Measurements from ENCODE around the gene FARSB.
A peak's percentile ranks its signal among the peaks of the same experiment; 100 is the strongest.
"Not testable (repeated sequence)": the region's sequence is repeated elsewhere in the genome, so short reads cannot be mapped to it uniquely, and the experiment has no call there.

FARSB gene

DNA sequence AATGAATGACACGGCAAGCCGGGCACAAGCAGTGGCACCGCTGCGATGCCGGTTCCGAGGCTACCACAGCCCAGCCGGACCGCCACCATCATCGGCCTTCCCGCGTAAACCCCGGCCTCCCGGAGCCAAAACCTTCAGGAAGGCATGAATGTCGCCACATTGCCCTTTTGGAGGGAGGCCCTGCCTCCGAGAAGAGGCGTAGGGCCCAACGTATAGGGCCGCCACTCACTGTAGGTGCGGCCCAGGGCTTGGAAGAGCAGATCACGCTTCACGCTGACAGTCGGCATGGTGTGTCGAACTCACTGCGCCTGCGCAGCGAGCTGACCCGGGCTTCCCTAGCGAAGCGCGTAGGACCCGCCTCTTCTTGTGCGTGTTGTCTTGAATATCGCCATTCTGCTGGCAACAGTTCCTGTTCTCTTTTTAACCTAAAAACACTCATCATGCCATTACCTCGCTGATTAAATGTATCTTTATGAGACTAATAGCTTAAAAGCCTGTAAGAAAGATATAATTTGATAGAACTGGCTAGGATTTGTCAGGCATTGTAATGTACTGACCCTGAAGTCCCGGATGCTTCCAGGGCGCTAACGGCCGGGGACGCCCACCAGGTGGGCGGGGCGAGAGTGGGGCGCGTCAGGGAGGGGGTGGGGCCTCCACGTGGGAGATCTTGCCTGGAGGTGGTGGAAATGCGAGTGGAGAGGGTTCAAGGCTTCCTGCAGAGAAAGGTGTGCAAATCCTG is at the start of gene FARSB:
TSS of gene FARSB (minus strand) at position 306 of the 739 bp plus-strand sequence. CDS start at position 287, 19 bp downstream.
- DNase-seq (ENCODE audit: low read depth in 2 of 2, low spot score in 1 of 2): peak; percentile 84 to 86

DNA sequence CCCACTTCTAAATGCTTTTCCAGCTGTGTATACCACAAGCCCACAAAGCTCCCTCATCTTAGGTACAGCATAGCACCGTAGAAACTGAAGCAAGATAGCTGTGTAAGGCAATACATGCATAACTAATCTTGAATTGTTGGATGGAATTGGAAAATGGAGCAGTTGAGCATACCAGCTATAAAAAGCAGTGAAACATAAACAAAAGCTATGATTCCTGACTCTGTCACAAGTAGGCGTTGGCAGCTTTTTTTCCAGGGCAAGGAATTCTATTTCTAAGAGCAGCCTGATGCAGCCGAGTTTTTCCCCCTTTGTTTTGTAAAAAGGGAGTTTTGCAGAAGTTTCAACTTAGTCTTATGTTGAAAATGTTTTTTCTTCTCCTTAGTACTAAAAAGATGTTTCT is 48.0 kb upstream of the FARSB start:
- DNase-seq (ENCODE audit: low read depth in 2 of 2, low spot score in 1 of 2): no peak

DNA sequence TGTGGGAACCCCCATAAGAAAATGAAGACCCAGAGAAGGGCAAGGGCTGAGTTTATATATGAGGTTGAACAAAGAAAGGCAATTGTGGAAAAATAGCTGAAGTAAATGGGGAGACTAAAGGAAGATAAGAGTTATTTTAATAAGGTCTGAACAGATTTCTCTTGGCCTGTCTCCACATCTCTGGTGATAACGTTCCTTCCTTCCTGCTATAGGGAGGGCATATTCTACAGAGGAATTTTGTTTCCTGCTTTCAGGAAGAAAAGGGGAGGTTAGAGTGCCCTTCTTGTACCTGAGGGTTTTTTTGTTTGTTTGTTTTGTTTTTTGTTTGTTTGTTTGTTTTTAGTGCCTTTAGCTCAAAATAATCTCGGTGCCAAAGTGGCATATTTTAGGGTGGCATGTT is 47.2 kb upstream of the FARSB start:
- DNase-seq (ENCODE audit: low read depth in 2 of 2, low spot score in 1 of 2): no peak

DNA sequence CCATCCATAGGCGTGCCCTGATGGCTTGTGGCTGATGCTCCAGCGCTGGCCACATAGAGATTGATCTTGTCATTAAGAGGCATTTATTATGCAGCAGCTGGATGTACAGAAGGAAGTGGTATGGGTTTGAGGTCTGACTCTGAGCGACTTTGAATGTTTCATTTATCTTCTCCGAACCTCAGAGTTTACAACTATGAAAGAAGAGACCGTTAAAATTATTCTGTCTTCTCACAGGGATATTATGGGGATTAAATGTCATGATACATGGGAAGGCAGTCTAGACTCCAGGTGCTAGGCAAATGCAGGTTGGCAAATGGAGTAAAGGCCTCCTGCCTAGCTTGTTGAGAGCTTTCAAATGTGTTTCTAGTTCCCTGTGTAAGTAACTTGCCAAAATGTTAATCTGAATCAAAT is 45.8 kb upstream of the FARSB start:
- DNase-seq (ENCODE audit: low read depth in 2 of 2, low spot score in 1 of 2): no peak

DNA sequence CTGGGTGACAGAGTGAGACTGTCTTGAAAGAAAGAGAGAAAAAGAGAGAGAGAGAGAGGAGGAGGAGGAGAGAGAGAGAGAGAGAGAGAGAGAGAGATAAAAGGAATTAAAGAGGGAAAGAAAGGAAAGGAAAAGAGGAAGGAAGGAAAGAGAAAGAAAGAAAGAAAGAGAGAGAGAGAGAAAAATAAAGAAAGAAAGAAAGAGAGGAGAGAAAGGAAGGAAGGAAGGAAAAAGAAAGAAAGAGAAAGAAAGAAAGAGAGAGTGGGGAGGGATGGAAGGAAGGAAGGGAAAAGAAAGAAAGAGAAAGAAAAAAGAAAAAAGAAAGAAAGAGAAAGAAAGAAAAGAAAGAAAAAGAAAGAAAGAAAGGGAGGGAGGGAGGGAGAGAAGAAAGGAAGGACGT is 45.3 kb upstream of the FARSB start:
- DNase-seq (ENCODE audit: low read depth in 2 of 2, low spot score in 1 of 2): no peak

DNA sequence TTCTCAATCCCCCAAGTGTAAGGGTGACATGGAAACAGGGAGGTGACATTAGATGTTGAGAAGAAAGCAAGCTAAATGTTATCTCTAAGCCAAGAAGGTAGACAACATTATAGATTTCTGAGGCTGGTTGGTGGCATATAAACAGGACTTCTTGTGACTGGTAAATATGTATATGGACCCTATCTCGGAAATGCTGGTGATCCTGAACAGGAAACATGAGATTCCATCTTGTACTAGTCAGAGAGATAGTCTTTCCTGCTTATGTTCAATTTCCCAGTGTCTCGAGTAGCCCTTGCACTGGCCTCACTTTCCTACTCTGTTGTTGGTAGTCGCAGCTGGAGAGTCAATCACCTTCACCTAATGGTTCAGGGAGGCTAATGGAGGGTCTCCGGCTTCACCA is 42.4 kb upstream of the FARSB start:
- DNase-seq (ENCODE audit: low read depth in 2 of 2, low spot score in 1 of 2): no peak

DNA sequence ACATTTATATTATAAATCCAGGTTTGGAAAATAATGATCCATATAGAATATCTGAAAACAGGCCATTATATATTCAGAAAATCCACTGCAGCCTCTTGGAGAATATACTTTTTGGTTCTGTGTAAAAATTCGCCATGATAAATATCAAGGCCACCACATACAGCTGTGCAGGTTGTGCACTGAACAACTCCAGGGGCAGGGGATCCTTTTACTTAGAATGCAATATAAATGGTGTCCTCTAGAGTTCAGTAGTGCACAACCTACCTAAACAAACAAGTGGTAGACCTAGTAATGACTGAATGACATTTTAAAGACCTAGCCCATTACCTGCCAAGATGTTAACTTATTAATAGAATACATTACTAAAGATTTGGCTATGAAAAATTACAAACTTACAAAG is 37.9 kb upstream of the FARSB start:
- DNase-seq (ENCODE audit: low read depth in 2 of 2, low spot score in 1 of 2): no peak

DNA sequence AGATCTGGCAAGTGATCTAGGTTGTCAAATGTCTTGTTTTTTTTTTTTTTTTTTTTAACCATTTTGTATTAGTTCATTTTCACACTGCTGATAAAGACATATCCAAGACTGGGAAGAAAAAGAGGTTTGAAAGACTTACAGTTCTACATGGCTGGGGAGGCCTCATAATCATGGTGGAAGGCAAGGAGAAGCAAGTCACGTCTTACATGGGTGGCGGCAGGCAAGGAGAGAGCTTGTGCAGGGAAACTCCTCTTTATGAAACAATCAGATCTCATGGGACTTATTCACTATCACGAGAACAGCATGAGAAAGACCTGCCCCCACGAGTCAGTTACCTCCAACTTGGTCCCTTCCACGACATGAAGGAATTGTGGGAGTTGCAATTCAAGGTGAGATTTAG is 37.5 kb upstream of the FARSB start:
- DNase-seq (ENCODE audit: low read depth in 2 of 2, low spot score in 1 of 2): not testable (repeated sequence)

DNA sequence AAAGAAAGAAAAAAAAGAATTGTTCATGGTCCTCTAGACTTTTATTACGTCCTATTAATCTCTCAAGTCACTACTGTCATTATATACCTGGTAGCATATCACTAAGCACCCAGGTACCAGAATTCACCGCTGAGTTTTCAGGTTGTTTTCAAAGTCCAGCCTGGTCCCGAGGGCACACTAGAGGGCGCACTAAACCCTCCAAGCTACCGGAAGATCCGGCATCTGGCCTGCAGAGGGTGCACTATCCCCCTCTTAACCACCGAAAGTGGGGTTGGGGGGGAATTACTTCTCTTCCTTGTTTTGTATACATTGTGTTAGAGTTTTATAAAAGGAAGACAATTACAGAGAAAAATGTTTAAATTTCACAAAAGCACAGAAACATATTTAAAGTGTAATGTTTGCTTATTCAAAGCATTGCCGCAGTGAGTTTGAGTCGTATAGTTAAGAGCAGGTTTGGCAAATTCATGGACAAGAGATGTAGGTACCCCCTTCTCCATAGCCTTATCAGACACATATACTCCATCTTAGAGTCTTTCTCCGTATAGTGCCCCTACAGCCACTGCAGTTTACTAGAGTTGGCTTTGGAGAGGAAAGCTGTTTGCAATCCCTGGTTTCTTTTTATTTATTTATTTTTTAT is 34.8 kb upstream of the FARSB start:
- DNase-seq (ENCODE audit: low read depth in 2 of 2, low spot score in 1 of 2): peak; percentile 39 to 40

DNA sequence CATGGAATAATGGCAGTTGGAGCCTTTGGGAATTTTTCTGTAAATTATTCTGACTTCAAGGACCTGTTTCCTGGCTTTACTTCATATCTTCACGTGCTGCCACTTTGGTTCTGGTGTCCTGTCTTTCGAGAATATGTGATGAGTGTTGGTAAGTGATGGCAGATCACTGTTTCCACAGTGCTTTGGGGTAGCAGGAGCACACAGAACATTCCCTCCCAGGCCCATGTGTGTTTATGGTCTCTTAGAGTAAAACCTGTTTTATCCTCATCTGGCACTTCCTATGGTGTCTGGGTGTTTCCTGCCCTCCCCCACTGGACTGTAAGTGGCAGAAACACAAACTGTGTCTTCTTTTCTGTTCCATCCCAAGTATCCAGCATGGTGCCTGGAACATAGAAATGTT is 33.4 kb upstream of the FARSB start:
- DNase-seq (ENCODE audit: low read depth in 2 of 2, low spot score in 1 of 2): no peak

DNA sequence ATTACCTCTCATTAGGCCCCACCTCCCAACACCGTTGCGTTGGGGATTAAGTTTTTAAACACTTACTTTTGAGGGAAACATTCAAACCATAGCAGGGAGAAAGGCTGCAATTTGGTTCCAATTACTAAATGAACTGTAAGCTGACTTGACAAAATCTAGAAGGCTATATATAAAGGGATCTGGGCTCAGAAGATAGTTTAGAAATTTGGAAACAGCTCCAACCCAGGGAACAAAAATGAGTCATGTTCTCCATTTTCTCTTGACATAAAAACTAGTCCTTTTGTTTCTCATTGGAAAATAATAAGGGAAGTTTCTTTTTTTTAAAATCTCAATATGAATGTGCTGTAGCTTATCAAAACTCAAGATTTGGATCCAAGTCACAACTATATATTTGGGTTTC is 33.0 kb upstream of the FARSB start:
- DNase-seq (ENCODE audit: low read depth in 2 of 2, low spot score in 1 of 2): no peak

DNA sequence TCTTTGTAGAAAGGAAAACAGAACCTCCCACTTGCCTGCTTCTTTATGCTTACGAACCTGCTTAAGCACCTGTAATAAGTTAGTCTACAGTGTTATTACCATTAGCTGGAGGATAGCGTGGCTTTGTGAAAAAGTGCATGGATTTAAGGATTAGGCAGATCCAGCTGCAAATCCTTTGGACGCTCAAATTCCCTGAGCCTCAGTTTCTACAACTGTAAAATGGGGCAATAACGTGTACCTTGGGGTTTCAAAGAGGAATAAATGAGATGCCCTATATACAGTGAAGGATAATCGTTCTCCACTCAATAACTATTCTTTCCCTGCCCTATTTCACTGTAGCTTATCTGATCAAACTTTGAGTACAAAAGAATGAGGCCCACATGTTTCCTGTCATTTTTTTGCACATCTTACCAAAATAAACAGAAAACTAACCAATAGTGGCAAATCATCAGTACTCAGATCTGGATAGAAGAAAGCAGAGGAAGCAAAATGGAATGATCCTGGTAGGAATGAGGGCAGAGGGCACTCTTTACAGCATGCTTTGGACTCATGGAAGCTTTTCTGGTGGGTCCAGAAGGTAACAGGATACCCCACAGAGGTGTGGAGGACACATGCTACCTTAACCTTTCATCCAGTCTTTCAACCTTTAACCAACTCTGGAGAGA is 30.3 kb upstream of the FARSB start:
- no peak for DNase-seq (ENCODE audit: low read depth in 2 of 2, low spot score in 1 of 2)

DNA sequence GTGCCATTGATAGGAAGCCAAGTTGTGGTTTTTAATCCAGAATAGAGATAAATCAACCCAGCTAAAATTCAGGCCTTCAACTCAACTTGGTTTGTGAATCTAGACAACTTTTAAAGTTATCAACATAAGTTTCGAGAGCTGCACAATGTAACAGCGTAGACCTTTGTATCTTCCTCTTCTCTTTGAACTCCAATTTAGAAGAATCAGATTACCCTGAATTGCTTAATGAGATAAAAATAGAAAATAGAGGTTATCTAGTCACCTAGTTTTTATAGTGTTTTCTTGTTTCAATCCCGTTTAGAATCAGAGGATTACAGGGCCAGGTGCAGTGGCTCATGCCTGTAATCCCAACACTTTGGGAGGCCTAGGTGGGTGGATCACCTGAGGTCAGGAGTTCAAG is 27.9 kb upstream of the FARSB start:
- DNase-seq (ENCODE audit: low read depth in 2 of 2, low spot score in 1 of 2): no peak

DNA sequence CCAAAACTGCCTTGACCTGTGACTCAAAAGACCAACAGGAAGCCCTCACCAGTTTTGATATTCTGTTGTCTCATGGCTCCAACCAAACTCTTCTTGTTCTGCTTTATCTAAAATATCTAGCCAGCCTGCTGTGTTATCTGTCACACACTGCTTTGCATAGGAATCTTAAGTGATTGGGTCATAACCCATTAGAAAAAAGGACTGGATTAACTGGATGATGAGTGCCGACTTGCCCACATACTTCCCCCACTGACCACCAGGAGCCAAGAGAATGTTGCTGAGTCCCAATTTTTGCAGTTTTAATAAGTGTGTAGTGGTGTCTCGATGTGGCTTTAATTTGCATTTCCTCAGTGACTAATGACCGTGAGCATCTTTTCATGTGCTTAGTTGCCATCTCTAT is 22.1 kb upstream of the FARSB start:
- DNase-seq (ENCODE audit: low read depth in 2 of 2, low spot score in 1 of 2): no peak

DNA sequence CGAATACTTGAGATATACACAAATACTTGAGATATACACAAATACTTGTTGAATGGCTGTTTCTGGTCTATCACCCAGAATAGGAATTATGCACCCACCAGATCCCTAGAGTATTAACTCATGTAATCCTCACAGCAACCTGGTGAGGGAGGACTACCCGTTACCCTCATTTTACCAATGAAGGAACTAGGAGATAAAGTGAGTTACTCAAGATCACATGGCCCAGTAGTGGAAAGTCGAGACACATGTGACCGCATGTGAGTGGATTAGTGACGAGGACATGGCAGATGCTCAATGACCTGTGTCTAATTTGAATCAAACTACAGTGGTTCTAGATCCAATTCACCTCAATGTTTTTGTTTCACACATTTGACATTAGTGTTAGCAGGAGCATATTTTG is 18.0 kb upstream of the FARSB start:
- no peak for DNase-seq (ENCODE audit: low read depth in 2 of 2, low spot score in 1 of 2)

DNA sequence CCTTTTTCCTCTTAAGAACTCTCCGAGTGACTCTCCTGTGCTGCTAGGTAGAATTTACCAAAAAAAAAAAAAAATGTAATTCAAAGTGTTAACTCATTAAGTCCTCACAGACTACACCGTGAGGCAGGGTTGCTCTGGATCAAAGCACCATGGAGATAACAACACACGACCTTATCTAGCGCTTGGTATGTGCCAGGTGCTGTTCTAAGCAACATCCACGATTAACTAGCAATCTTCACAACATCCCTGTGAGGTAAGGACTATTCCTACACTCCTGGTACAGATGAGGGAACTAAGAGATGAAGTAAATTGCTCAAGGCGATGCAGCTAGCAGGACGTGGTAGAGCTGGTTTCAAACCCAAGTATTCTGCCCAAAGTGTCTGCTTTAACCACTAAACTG is 17.4 kb upstream of the FARSB start:
- DNase-seq (ENCODE audit: low read depth in 2 of 2, low spot score in 1 of 2): no peak

DNA sequence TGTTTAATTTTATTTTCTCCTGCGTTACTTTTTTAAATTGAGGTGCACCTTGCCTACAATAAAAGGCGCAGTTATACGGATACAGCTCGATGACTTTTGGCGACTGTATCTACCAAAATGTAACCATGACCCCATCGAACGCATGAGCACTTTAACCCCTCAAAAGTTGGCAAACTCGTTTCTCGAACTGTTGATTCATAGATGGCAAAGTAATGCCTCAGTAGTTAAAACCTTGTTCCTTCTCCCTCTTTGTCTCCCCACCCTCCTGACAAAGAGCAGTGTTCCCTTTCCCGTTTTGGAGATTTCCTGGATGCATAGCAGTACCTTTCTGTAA is 16.1 kb upstream of the FARSB start:
- DNase-seq (ENCODE audit: low read depth in 2 of 2, low spot score in 1 of 2): no peak

DNA sequence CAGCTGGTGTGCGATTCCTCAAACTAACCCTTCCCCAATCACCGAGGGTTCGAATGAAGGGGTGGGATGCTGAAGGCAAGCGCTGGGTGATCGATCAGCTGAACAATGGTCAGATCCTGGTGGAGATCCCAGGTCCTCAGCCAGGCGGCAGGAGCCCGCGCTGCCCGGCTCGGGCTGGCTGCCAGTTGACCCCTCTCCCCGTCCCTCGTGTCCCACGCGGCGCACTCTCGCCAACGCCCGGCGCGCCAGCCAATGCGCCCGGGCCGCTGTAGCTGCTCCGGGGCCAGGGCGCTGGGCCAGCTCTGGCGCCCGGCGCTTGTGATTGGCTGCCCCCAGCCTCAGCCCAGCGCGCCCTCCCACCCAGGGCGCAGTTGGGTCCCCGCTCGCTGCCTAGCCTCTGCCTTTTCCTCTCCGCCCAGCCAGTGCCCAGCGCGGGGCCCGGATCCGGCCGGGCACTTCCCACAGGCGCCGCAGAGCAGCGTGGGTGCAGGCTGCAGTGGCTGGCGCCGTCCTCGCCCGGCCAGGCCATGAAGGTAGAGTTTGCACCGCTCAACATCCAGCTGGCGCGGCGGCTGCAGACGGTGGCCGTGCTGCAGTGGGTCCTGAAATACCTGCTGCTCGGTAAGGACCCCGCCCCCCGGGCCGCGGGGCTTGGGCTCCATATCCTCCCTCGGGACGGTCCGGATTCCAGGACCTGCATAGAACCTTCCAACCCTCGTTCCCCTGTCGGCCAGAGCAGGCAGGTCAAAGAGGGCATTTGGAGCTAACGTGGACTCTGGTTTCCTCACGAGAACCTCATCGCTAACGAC is 15.6 kb upstream of the FARSB start, which contains the start of gene MOGAT1:
TSS of gene MOGAT1 (plus strand) at position 400 of the 809 bp plus-strand sequence. CDS start at position 528, 128 bp downstream.
- no peak for DNase-seq (ENCODE audit: low read depth in 2 of 2, low spot score in 1 of 2)

DNA sequence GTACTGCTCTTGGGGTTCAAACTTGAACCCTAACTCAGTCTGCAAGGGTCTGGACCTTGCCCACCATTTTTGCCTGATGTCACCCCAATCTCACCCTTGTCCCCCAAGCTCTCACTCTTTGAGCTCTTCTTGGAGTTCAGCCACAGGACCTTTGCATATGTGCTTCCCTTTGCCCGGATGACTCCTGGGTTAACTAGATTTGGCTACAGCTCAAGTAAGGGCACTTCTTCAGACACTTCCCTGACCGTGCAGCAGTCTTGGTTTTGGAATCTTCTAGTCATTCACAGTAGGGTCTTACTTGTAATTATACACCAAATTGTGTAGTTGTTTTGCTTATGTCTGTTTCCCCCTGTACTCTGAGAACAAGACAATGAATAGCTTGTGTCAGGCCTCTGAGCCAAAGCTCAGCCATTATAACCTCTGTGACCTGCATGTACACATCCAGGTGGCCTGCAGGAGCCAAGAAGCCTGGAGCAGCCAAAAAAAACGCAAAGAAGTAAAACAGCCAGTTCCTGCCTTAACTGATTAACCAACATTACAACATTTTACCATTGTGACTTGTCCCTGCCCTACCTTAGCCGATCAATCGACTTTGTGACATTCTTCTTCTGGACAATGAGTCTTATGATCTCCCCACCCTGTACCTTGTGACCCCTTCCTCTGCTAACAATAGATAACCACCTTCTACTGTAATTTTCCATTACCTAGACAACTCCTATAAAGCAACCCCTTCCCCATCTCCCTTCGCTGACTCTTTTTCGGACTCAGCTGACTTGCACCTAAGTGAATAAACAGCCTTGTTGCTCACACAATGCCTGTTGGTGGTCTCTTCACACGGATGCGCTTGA is 14.5 kb upstream of the FARSB start:
- no peak for DNase-seq (ENCODE audit: low read depth in 2 of 2, low spot score in 1 of 2)

DNA sequence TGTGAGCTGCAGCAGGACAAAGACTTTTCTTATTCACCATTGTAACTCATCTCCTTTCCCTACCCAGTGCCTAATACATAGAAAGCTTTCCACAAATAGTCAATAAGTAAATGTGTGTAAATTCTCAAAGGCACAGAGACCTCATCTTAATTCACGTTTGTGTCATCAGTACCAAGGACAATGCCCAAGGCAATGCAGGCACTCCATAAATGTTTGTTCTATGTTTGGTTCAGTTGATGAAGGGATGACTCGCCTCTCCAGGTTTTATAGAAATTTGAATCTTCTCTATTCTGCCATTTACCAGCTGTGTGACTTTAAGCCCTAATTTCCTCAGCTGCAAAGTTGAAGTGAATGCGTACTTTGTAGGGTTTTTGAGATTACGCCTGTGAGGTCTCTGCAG is 13.5 kb upstream of the FARSB start:
- no peak for DNase-seq (ENCODE audit: low read depth in 2 of 2, low spot score in 1 of 2)

Data from stimulated activated CD8-positive, alpha-beta memory T cell treated with anti-CD3 and anti-CD28 coated beads, Interleukin-4, amount 100 ng/mL, for 4 hours (primary cell).